Left cardiac atrium (tissue), 4 donors: ENCODE measurements around the gene PACS2. TPM values are rescaled to one million over a fixed set of nuclear protein-coding genes. Genes with fewer than 3 reads are reported as not detected.

Experiments used
- ATAC-seq, 2 donors: fragments of 200-7000 bp; cut with Tn5 transposase; one replicate each; pipeline ENCODE4 v1.9.1; 2020; ENCODE audit warnings: mild to moderate bottlenecking in 2 of 2, moderate library complexity in 2 of 2
- DNase-seq: peaks from one replicate; pipeline ENCODE4 v3.0.0-alpha.2; 2020
- intact Hi-C, 2 donors: fragments of 100-400 bp; cut with DNase I; formaldehyde crosslinking; loops; one replicate each; pipeline versions ENCODE4 v1.14.1 to v1.15.1; 2022 to 2023
- total RNA-seq, 2 donors: library from RNA; stranded (reverse); fragmentation: NEBNext Ultra II Directional; extraction: Animal tissue kit (Norgen Biotek cat#: 25700); gene quantifications; one replicate each; pipeline ENCODE4 v1.2.1, GENCODE V29; 2021
- donor health status: DM: no; HTN: yes; CAD: no.
- donor health status: DM: no; HTN: yes; CAD: no; lungs with severe emphysema.
- donor health status: DM: yes; HTN: yes; CAD: no.
- donor health status: Dilated cardiomyopathy.

Gene PACS2
- total RNA-seq, 2 donors from 2014 or later: 53.4 to 55.8 TPM

- ATAC-seq: peak; percentile 50 to 80
- DNase-seq: peak; percentile 65
- intact Hi-C loops: no loop called here
These were observed 23.6 kb downstream of the PACS2 start for GRCh38 chr14:105337966-105338741.

GRCh38 chr14:105340821-105341733 is 26.5 kb downstream of the PACS2 start:
- intact Hi-C loops: no loop called here
- ATAC-seq (peak; percentile 10 to 32), DNase-seq (no peak)

GRCh38 chr14:105343194-105343593 is 28.6 kb downstream of the PACS2 start:
- intact Hi-C loops: no loop called here
- ATAC-seq (no peak), DNase-seq (no peak)

GRCh38 chr14:105346200-105346533 is 31.6 kb downstream of the PACS2 start:
- intact Hi-C loops: no loop called here
- DNase-seq (no peak), ATAC-seq (no peak)

- DNase-seq (no peak), ATAC-seq (no peak)
- intact Hi-C loops: no loop called here
These were observed 32.5 kb downstream of the PACS2 start for GRCh38 chr14:105346876-105347586.

GRCh38 chr14:105347587-105347968 is 33.0 kb downstream of the PACS2 start:
- DNase-seq: no peak
- intact Hi-C loops: no loop called here
- ATAC-seq: no peak

GRCh38 chr14:105348169-105348944 is 33.8 kb downstream of the PACS2 start:
- intact Hi-C loops: no loop called here
- ATAC-seq: no peak

GRCh38 chr14:105348945-105349699 is 34.6 kb downstream of the PACS2 start:
- ATAC-seq (no peak), DNase-seq (no peak)
- intact Hi-C loops: no loop called here

More at GRCh38 chr14:105348169-105348944, 33.8 kb downstream of the PACS2 start:
- no peak for DNase-seq

- no peak for ATAC-seq
- no peak for DNase-seq
- intact Hi-C loops: loop anchor here (5.0 to 10.0 kb wide), 2 partner anchors 148 to 255 kb away; no protein-coding TSS in a partner anchor
These were observed 35.4 kb downstream of the PACS2 start for GRCh38 chr14:105349992-105350391.

- intact Hi-C loops: loop anchor here (5.0 to 10.0 kb wide), 2 partner anchors 148 to 256 kb away; no protein-coding TSS in a partner anchor
- DNase-seq (no peak), ATAC-seq (no peak)
These were observed 36.1 kb downstream of the PACS2 start for GRCh38 chr14:105350450-105351244.

- intact Hi-C loops: loop anchor here (5.0 to 10.0 kb wide), 2 partner anchors 149 to 257 kb away; no protein-coding TSS in a partner anchor
- DNase-seq (no peak), ATAC-seq (no peak)
These were observed 36.9 kb downstream of the PACS2 start for GRCh38 chr14:105351410-105351809.

- peak; percentile 89 to 92 for ATAC-seq
These were observed 37.6 kb downstream of the PACS2 start for GRCh38 chr14:105351920-105352851.

GRCh38 chr14:105353136-105353535 is 38.6 kb downstream of the PACS2 start:
- ATAC-seq (no peak), DNase-seq (no peak)
- intact Hi-C loops: loop anchor here (2.0 to 10.0 kb wide), 3 partner anchors 151 to 262 kb away; no protein-coding TSS in a partner anchor

More at GRCh38 chr14:105351920-105352851, 37.6 kb downstream of the PACS2 start:
- DNase-seq: peak; percentile 86
- intact Hi-C loops: loop anchor here (2.0 to 10.0 kb wide), 3 partner anchors 150 to 261 kb away; no protein-coding TSS in a partner anchor

GRCh38 chr14:105354541-105354940 is 40.0 kb downstream of the PACS2 start:
- DNase-seq (no peak), ATAC-seq (no peak)
- intact Hi-C loops: loop anchor here (5.0 to 10.0 kb wide), 2 partner anchors 152 to 260 kb away; no protein-coding TSS in a partner anchor

- no peak for ATAC-seq
These were observed 40.6 kb downstream of the PACS2 start for GRCh38 chr14:105355049-105355575.

More at GRCh38 chr14:105355049-105355575, 40.6 kb downstream of the PACS2 start:
- intact Hi-C loops: loop anchor here in 1 of 2 donors (10.0 kb wide), 1 partner anchor 260 kb away; no protein-coding TSS in a partner anchor
- no peak for DNase-seq
